Tibial nerve (tissue), 4 donors: ENCODE measurements around the gene LRP4. TPM values are rescaled to one million over a fixed set of nuclear protein-coding genes. Genes with fewer than 3 reads are reported as not detected.

Source experiments
- DNase-seq, 2 donors: peaks; one replicate each; pipeline ENCODE4 v3.0.0-alpha.2; 2019; ENCODE audit warnings: low spot score in 2 of 2
- H3K27ac ChIP-seq, 4 donors: fragments of 200-600 bp; sonication (generic) in 3 of 4; one replicate each; pipeline ENCODE4 v1.5.1; 2017 to 2019; ENCODE audit warnings: mild to moderate bottlenecking in 1 of 4
- H3K27me3 ChIP-seq, 2 donors: fragments of 200-600 bp; sonication (generic) in 1 of 2; one replicate each; pipeline versions ENCODE4 v1.5.1 to v1.6.0; 2017 to 2019
- H3K36me3 ChIP-seq, 3 donors: fragments of 200-600 bp; sonication (generic); one replicate each; pipeline ENCODE4 v1.5.1; 2018 to 2019
- H3K4me1 ChIP-seq, 4 donors: fragments of 200-600 bp; sonication (generic) in 3 of 4; one replicate each; pipeline ENCODE4 v1.5.1; 2017 to 2019
- H3K4me3 ChIP-seq, 4 donors: fragments of 200-600 bp; sonication (generic) in 3 of 4; one replicate each; pipeline ENCODE4 v1.5.1; 2017 to 2019; ENCODE audit warnings: mild to moderate bottlenecking in 1 of 4, moderate library complexity in 1 of 4
- H3K9me3 ChIP-seq, 4 donors: fragments of 200-600 bp; sonication (generic) in 3 of 4; one replicate each; pipeline ENCODE4 v1.5.1; 2017 to 2019
- CTCF ChIP-seq, 5 experiments: fragments of 200-600 bp in 3 of 5; fragments of 450-650 bp in 2 of 5; sonication (generic) in 3 of 5; IDR thresholded peaks; one replicate each; pipeline ENCODE4 v1.5.1; 2016 to 2019; ENCODE audit warnings: antibody characterized with exemption in 5 of 5, mild to moderate bottlenecking in 3 of 5, moderate library complexity in 2 of 5
- EP300 ChIP-seq, 2 donors: sonication (generic); formaldehyde crosslinking; IDR thresholded peaks; one replicate each; pipeline ENCODE4 v1.6.1; 2017; ENCODE audit warnings: antibody characterized with exemption in 2 of 2, mild to moderate bottlenecking in 1 of 2
- POLR2A ChIP-seq, 2 donors: fragments of 450-650 bp; IDR thresholded peaks; one replicate each; pipeline ENCODE4 v1.6.1; 2017; ENCODE audit warnings: antibody characterized with exemption in 2 of 2, mild to moderate bottlenecking in 2 of 2, moderate library complexity in 2 of 2
- WGBS, 2 donors: methylation state at CpG; one replicate each; pipeline ENCODE4 v1.1.5; 2018; 5-methylcytosine and 5-hydroxymethylcytosine counted together
- total RNA-seq, 4 donors: library from RNA; depleted of rRNA; stranded (reverse); fragments of >200 nt; gene quantifications; one replicate each; pipeline ENCODE4 v1.1.0, GENCODE V29; 2016

The LRP4 gene
- total RNA-seq, 4 donors from 2014 or later: 24.3 to 105 (median 52.9) TPM

DNA sequence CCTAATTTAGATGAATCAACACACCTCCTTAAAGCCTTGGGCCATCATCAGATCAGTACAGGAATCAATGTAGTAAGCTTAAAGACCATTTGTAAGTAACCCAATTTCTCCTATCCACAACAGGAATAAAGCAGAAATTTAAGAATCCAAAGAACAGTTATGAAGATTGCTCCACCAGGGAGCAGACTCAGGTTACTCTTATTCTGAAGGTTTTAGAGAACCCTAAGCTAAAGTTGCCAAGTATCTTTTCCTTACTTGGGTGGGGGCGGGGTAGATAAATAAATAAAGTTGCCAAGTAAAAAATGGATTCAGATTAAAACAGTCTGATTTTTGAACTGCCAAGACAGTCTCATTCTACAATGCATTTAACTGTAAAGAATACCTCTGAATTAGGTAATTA lies 90.4 kb downstream of the LRP4 start:
- H3K27me3 ChIP-seq: no peaks in the 10 kb centered on the region
- peak overlapping the region in 1 of 4 donors; percentile 80 for H3K27ac ChIP-seq
- H3K9me3 ChIP-seq: no peaks in the 10 kb centered on the region
- no peak for DNase-seq
- no peak overlapping the region for H3K4me3 ChIP-seq
- no peaks in the 10 kb centered on the region for H3K36me3 ChIP-seq
- TF ChIP-seq POLR2A (IDR thresholded peaks at IDR 0.05): no peak
- TF ChIP-seq EP300 (IDR thresholded peaks at IDR 0.05): no peak
- TF ChIP-seq CTCF (IDR thresholded peaks at IDR 0.05): no peak
- WGBS, 2 donors: 48 to 49% methylated on average over 1 of the region's 1 CpG
- peaks cover 0 to 35% (median 11%) of the 10 kb centered on the region in 4 donors for H3K4me1 ChIP-seq

GRCh38 chr11:46826310-46827044 lies 91.9 kb downstream of the LRP4 start:
- H3K36me3 ChIP-seq: no peaks in the 10 kb centered on the region
- peak overlapping the region in 3 of 4 donors; percentile 56 to 80 (median 66) for H3K27ac ChIP-seq
- H3K27me3 ChIP-seq: no peaks in the 10 kb centered on the region
- DNase-seq: peak; percentile 67 to 74
- 2 to 3% methylated on average over 14 to 16 of the region's 32 CpGs for WGBS, 2 donors
- H3K4me1 ChIP-seq: peaks cover 0 to 35% (median 11%) of the 10 kb centered on the region in 4 donors
- peak in 3 of 5 experiments; percentile 17 to 52 (median 33) for TF ChIP-seq CTCF (IDR thresholded peaks at IDR 0.05)
- TF ChIP-seq POLR2A (IDR thresholded peaks at IDR 0.05): no peak
- TF ChIP-seq EP300 (IDR thresholded peaks at IDR 0.05): peak in 1 of 2 donors; percentile 52
- H3K4me3 ChIP-seq: peak overlapping the region; percentile 30 to 64 (median 54)
- H3K9me3 ChIP-seq: no peaks in the 10 kb centered on the region

- Histone ChIP-seq H3K27ac (no peak overlapping the region), H3K27me3 (no peaks in the 10 kb centered on the region), H3K4me3 (no peak overlapping the region), H3K36me3 (peaks cover 0 to 45% (median 0%) of the 10 kb centered on the region in 3 donors), H3K4me1 (no peaks in the 10 kb centered on the region), H3K9me3 (no peaks in the 10 kb centered on the region)
- no peak for DNase-seq
- WGBS, 2 donors: 43 to 50% methylated on average over 3 of the region's 3 CpGs
- TF ChIP-seq POLR2A (IDR thresholded peaks at IDR 0.05): no peak
- no peak for TF ChIP-seq EP300 (IDR thresholded peaks at IDR 0.05)
- TF ChIP-seq CTCF (IDR thresholded peaks at IDR 0.05): peak in 1 of 5 experiments; percentile 13
Observed at GRCh38 chr11:46808799-46809431, 109.4 kb downstream of the LRP4 start.

Other genes starting within 250 kb of the LRP4 start
- gene ARHGAP1, start 217.9 kb downstream of the LRP4 start, total RNA-seq: 10 to 100 TPM; 47.9 to 83.0 (median 59.8) TPM
- 10 to 100 TPM in 3 of 4 donors, 1 to 10 TPM in 1; 8.8 to 21.6 (median 13.7) TPM for gene ZNF408, start 217.5 kb downstream of the LRP4 start, total RNA-seq
- not detected for gene F2, start 199.3 kb downstream of the LRP4 start, total RNA-seq
- gene CKAP5, start 72.3 kb downstream of the LRP4 start, total RNA-seq: 10 to 100 TPM; 36.9 to 52.7 (median 47.7) TPM
- gene CSTPP1, start 18.2 kb upstream of the LRP4 start, total RNA-seq: 10 to 100 TPM; 35.3 to 51.9 (median 39.7) TPM